HCT116 (cell line): Measurements from ENCODE around the gene SKAP1. TPM values are rescaled to one million over a fixed set of nuclear protein-coding genes. Genes with fewer than 3 reads are reported as not detected.
"Not testable (repeated sequence)": the region's sequence is repeated elsewhere in the genome, so short reads cannot be mapped to it uniquely, and the experiment has no call there.

Experiments used
- ATAC-seq: fragments of 200-7000 bp; cut with Tn5 transposase; 2 replicates; pipeline ENCODE4 v1.9.1; 2020; ENCODE audit warnings: mild to moderate bottlenecking, moderate library complexity
- BruUV-seq: library from RNA; stranded (reverse); fragments of 400-500 nt; replicated peaks from 2 replicates; lab custom pipeline; 2021; lab: Mats Ljungman, UMichigan
- CTCF ChIA-PET: fragments of 300-600 bp; sonication (Branson Sonifier 250); formaldehyde crosslinking; loops from one replicate; lab custom pipeline; 2021; ENCODE audit warnings: antibody characterized with exemption; lab: Charles Lee
- POLR2A ChIA-PET: fragments of 300-600, 350-600 bp; sonication (Branson Sonifier 250); formaldehyde crosslinking; loops from one replicate; lab custom pipeline; 2021; ENCODE audit warnings: antibody characterized with exemption; lab: Charles Lee
- RAD21 ChIA-PET, 2 experiments: fragments of 300-600 bp; sonication (Branson Sonifier 250); formaldehyde crosslinking; loops; one replicate each; lab custom pipeline; 2023; ENCODE audit warnings: low total read pairs in 2 of 2; ENCODE audit not compliant: uncharacterized antibody in 2 of 2, unreplicated experiment in 2 of 2, low non-redundant PET in 1 of 2; lab: Charles Lee
- DNase-seq: peaks from one replicate; pipeline ENCODE4 v3.0.0-alpha.2; 2010; ENCODE audit warnings: low read depth, low spot score
- H2AFZ ChIP-seq: fragments of 200-600 bp; shearing (Covaris generic), sonication (generic); 2 replicates; pipeline ENCODE4 v1.6.1; 2017; ENCODE audit warnings: low read depth, mixed run types, mixed read lengths, antibody characterized with exemption, low read length; ENCODE audit not compliant: poor library complexity, severe bottlenecking
- H3K27ac ChIP-seq: 2 replicates; pipeline ENCODE4 v1.5.1; 2012; ENCODE audit warnings: low read depth, low read length
- H3K27me3 ChIP-seq: fragments of 200-600 bp; sonication (generic); 2 replicates; pipeline ENCODE4 v1.6.1; 2016; ENCODE audit warnings: mixed run types, low read length, mixed read lengths; ENCODE audit not compliant: insufficient read depth
- H3K36me3 ChIP-seq, 2 experiments: fragments of 200-500 bp in 1 of 2; fragments of 200-600 bp in 1 of 2; sonication (Bioruptor generic) in 1 of 2; sonication (generic) in 1 of 2; 2 replicates each; pipeline versions ENCODE4 v1.5.1 to v1.6.1; 2014 to 2016; ENCODE audit warnings: low read length in 2 of 2, inconsistent platforms in 1 of 2, mixed read lengths in 1 of 2, mixed run types in 1 of 2; ENCODE audit not compliant: insufficient read depth in 2 of 2, control insufficient read depth in 1 of 2
- H3K4me1 ChIP-seq, 2 experiments: fragments of 200-600 bp in 1 of 2; sonication (generic) in 1 of 2; 2 replicates each; pipeline versions ENCODE4 v1.5.1 to v1.6.1; 2012 to 2017; ENCODE audit warnings: low read length in 2 of 2, inconsistent platforms in 1 of 2, mild to moderate bottlenecking in 1 of 2, mixed read lengths in 1 of 2, mixed run types in 1 of 2, moderate library complexity in 1 of 2; ENCODE audit not compliant: insufficient read depth in 2 of 2, control insufficient read depth in 1 of 2
- H3K4me2 ChIP-seq: fragments of 200-600 bp; sonication (generic); 2 replicates; pipeline ENCODE4 v1.6.1; 2017; ENCODE audit warnings: mixed run types, low read length, mixed read lengths
- H3K4me3 ChIP-seq, 2 experiments: fragments of 200-600 bp in 1 of 2; sonication (generic) in 1 of 2; replicated peaks in 1 of 2; 2 replicates each; pipeline ENCODE4 v1.5.1; 2011 to 2016; ENCODE audit warnings: low read length in 2 of 2, control low read depth in 1 of 2, low read depth in 1 of 2, mild to moderate bottlenecking in 1 of 2, mixed read lengths in 1 of 2, mixed run types in 1 of 2
- H3K79me2 ChIP-seq: fragments of 200-600 bp; sonication (generic); 2 replicates; pipeline ENCODE4 v1.6.1; 2017; ENCODE audit warnings: mild to moderate bottlenecking, mixed run types, low read length, moderate library complexity, mixed read lengths; ENCODE audit not compliant: insufficient read depth
- H3K9ac ChIP-seq: fragments of 200-600 bp; sonication (generic); 2 replicates; pipeline ENCODE4 v1.6.1; 2016; ENCODE audit warnings: low read length, mixed read lengths
- H3K9me2 ChIP-seq: fragments of 200-600 bp; sonication (generic), shearing (Covaris generic); 2 replicates; pipeline ENCODE4 v1.6.1; 2017; ENCODE audit warnings: mixed run types, mild to moderate bottlenecking, moderate library complexity; ENCODE audit not compliant: insufficient read depth
- H3K9me3 ChIP-seq, 2 experiments: fragments of 200-500 bp in 1 of 2; fragments of 200-600 bp in 1 of 2; sonication (Bioruptor generic) in 1 of 2; sonication (generic) in 1 of 2; 2 replicates each; pipeline ENCODE4 v1.6.1; 2014 to 2017; ENCODE audit warnings: low read length in 2 of 2, mixed read lengths in 2 of 2, inconsistent platforms in 1 of 2, low read depth in 1 of 2, mild to moderate bottlenecking in 1 of 2, mixed run types in 1 of 2, moderate library complexity in 1 of 2; ENCODE audit not compliant: control insufficient read depth in 1 of 2, insufficient read depth in 1 of 2
- H4K20me1 ChIP-seq: fragments of 200-600 bp; sonication (generic), shearing (Covaris generic); 2 replicates; pipeline ENCODE4 v1.6.1; 2017; ENCODE audit warnings: mixed run types, mild to moderate bottlenecking, moderate library complexity; ENCODE audit not compliant: insufficient read depth
- EGR1 ChIP-seq: IDR thresholded peaks from 2 replicates; pipeline ENCODE4 v1.6.1; 2012; ENCODE audit warnings: low read depth
- POLR2A ChIP-seq: IDR thresholded peaks from 2 replicates; pipeline ENCODE4 v1.7.0; 2011; ENCODE audit warnings: borderline replicate concordance; ENCODE audit not compliant: insufficient read depth, insufficient read length; ENCODE audit errors: extremely low read depth
- intact Hi-C: fragments of 100-400 bp; cut with micrococcal nuclease; formaldehyde crosslinking; loops from 2 replicates; pipeline ENCODE4 v1.10.0; 2022
- total RNA-seq: library from RNA; stranded (reverse); gene quantifications from one replicate; pipeline ENCODE4 v1.2.1, GENCODE V29; 2021; ENCODE audit not compliant: unreplicated experiment
- TF ChIP-seq, protein P1 (sequence below), 3 experiments: fragments of 200-600 bp in 1 of 3; sonication (generic) in 1 of 3; IDR thresholded peaks in 2 of 3; conservative IDR thresholded peaks in 1 of 3; 2 replicates each; pipeline ENCODE4 v1.5.1; 2012 to 2017; ENCODE audit warnings: low read depth in 2 of 3, low read length in 2 of 3, antibody characterized with exemption in 1 of 3, borderline replicate concordance in 1 of 3, control low read depth in 1 of 3, mild to moderate bottlenecking in 1 of 3, mixed read lengths in 1 of 3, mixed run types in 1 of 3, moderate library complexity in 1 of 3; ENCODE audit not compliant: insufficient read depth in 1 of 3

SKAP1 gene
- total RNA-seq, 1 experiment from 2014 or later = 12.4 TPM

DNA sequence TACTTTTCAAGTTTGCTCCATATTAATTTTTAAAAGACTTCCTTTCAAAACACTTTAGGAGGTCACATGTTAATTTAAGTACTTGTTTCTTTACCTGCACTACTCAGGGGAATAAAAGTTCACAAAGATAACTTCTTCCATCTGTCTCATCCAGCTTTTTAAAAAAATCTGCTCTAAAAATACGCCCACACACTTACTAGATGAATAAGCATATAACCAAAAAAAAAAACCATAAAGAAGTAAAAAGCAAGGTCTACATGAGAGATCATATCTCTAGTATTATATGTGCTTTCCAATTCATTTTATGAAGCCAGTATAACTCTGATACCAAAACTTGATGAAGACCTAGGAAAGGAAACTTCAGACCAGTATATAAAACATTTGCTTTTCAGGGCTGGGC is 17.2 kb downstream of the SKAP1 start:
- H3K36me3 ChIP-seq = no peaks in the 10 kb centered on the region
- no peak overlapping the region for H3K4me3 ChIP-seq
- H3K79me2 ChIP-seq = no peaks in the 10 kb centered on the region
- CTCF ChIA-PET = interaction anchor here (1.5 kb wide), 1 partner anchor 45 kb away, joined by 3 read pairs; no protein-coding TSS in a partner anchor
- TF ChIP-seq EGR1 (0 out of 2 replicates have a peak, but pooled peaks have one; percentile 46), POLR2A (no peak)
- TF ChIP-seq, all 23 proteins: peak for 1
- intact Hi-C loops = no loop called here
- Histone ChIP-seq H3K4me2 (no peak overlapping the region), H3K4me1 (no peaks in the 10 kb centered on the region), H3K27ac (no peak overlapping the region), H3K9me3 (no peaks in the 10 kb centered on the region), H3K9me2 (no peaks in the 10 kb centered on the region), H2AFZ (peak overlapping the region; percentile 7), H4K20me1 (no peaks in the 10 kb centered on the region), H3K9ac (no peak overlapping the region), H3K27me3 (no peaks in the 10 kb centered on the region)
- no TSS peak for BruUV-seq
- ATAC-seq (no peak), DNase-seq (no peak)
- ChIA-PET POLR2A (no interaction called here), RAD21 (no interaction called here)

DNA sequence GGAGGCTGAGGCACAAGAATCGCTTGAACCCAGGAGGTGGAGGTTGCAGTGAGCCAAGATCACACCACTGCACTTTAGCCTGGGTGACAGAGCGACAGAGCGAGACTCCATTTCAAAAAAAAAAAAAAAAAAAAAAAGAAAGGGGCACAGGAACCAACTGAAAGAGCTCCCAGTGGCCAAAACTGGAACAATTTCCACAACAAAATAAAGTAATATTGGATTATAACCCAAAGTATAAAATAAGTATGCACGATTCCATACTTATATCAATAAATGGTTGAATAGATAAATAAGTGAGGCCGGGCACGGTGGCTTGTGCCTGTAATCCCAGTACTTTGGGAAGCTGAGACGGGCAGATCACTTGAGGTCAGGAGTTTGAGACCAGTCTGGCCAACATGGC is 19.2 kb downstream of the SKAP1 start:
- intact Hi-C loops, H3K36me3 ChIP-seq, BruUV-seq, H3K4me3 ChIP-seq, H3K4me2 ChIP-seq, H3K4me1 ChIP-seq, H4K20me1 ChIP-seq, H3K9me3 ChIP-seq, H3K27me3 ChIP-seq, H3K79me2 ChIP-seq, H3K9me2 ChIP-seq, H3K9ac ChIP-seq, ATAC-seq, H3K27ac ChIP-seq, DNase-seq, H2AFZ ChIP-seq: not testable (repeated sequence)
- TF ChIP-seq, protein P1, sequence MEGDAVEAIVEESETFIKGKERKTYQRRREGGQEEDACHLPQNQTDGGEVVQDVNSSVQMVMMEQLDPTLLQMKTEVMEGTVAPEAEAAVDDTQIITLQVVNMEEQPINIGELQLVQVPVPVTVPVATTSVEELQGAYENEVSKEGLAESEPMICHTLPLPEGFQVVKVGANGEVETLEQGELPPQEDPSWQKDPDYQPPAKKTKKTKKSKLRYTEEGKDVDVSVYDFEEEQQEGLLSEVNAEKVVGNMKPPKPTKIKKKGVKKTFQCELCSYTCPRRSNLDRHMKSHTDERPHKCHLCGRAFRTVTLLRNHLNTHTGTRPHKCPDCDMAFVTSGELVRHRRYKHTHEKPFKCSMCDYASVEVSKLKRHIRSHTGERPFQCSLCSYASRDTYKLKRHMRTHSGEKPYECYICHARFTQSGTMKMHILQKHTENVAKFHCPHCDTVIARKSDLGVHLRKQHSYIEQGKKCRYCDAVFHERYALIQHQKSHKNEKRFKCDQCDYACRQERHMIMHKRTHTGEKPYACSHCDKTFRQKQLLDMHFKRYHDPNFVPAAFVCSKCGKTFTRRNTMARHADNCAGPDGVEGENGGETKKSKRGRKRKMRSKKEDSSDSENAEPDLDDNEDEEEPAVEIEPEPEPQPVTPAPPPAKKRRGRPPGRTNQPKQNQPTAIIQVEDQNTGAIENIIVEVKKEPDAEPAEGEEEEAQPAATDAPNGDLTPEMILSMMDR (IDR thresholded peaks at IDR 0.05 in 2 of 3, conservative IDR thresholded peaks at IDR 0.05 in 1 of 3; ENCODE audit: borderline replicate concordance in 1 of 3, insufficient read depth in 1 of 3, low read depth in 2 of 3, low read length in 2 of 3) = peak in 1 of 3 experiments; percentile 21; a peak in 1 of 6 replicates
- ChIA-PET POLR2A (interaction anchor here (0.7 kb wide), 1 partner anchor 22 kb away, joined by 3 read pairs; no protein-coding TSS in a partner anchor), RAD21 (interaction anchor here in 1 of 2 experiments (0.6 kb wide), 1 partner anchor 18 kb away, joined by 4 read pairs; no protein-coding TSS in a partner anchor), CTCF (interaction anchor here (0.7 to 1.0 kb wide), 3 partner anchors 46 to 622 kb away, joined by 3 to 5 read pairs (median 4); no protein-coding TSS in a partner anchor)
